Left ventricle myocardium inferior (tissue), 1 donor: Measurements from ENCODE around the gene QRICH1. TPM values are rescaled to one million over a fixed set of nuclear protein-coding genes. Genes with fewer than 3 reads are reported as not detected.

Source experiments
- DNase-seq: peaks from one replicate; pipeline ENCODE4 v3.0.0-alpha.2; 2020
- H3K27ac ChIP-seq: fragments of 200-600 bp; replicated peaks from 2 replicates; pipeline ENCODE4 v1.8.0; 2021
- H3K27me3 ChIP-seq: fragments of 200-600 bp; 2 replicates; pipeline ENCODE4 v1.8.0; 2021; ENCODE audit warnings: low read depth
- H3K36me3 ChIP-seq: fragments of 200-600 bp; 2 replicates; pipeline ENCODE4 v1.8.0; 2021
- H3K4me1 ChIP-seq: fragments of 200-600 bp; 2 replicates; pipeline ENCODE4 v1.8.0; 2021
- H3K4me3 ChIP-seq: fragments of 200-600 bp; 2 replicates; pipeline ENCODE4 v1.8.0; 2021; ENCODE audit warnings: mild to moderate bottlenecking, moderate library complexity
- H3K9me3 ChIP-seq: fragments of 200-600 bp; replicated peaks from 2 replicates; pipeline ENCODE4 v1.8.0; 2021
- CTCF ChIP-seq: fragments of 200-600 bp; IDR thresholded peaks from 2 replicates; pipeline ENCODE4 v1.8.0; 2021; ENCODE audit warnings: antibody characterized with exemption, mild to moderate bottlenecking, borderline replicate concordance
- intact Hi-C: fragments of 100-400 bp; cut with micrococcal nuclease; formaldehyde crosslinking; loops from one replicate; pipeline ENCODE4 v1.11.0; 2022
- long read RNA-seq: library from polyadenylated mRNA; unstranded; transcript quantifications from one replicate; pipeline ENCODE4 v2.0.0, GENCODE V29; 2021
- total RNA-seq: library from RNA; stranded (reverse); fragmentation: NEBNext Ultra II Directional; extraction: Animal tissue kit (Norgen Biotek cat#: 25700); gene quantifications from one replicate; pipeline ENCODE4 v1.2.1, GENCODE V29; 2021
- donor health status: DM: no; HTN: yes; CAD: no; lungs with severe emphysema.

Gene QRICH1
- 58.8 TPM for total RNA-seq
- long read RNA-seq, transcript QRICH1-202 (10 exons, 3,549 nt), result major isoform, 15 of 36 reads
- long read RNA-seq, partial matches to known transcripts, result 12 of 36 reads
- long read RNA-seq, other reads (novel, unspliced or antisense), result 7 of 36 reads

- Histone ChIP-seq H3K27ac (peak within 1 kb of the TSS; percentile 97), H3K4me1 (peaks cover 77% of the 10 kb centered on the region), H3K4me3 (peak within 1 kb of the TSS; percentile 98), H3K9me3 (no peaks in the 10 kb centered on the region), H3K36me3 (peaks cover 35% of the 10 kb centered on the region), H3K27me3 (no peaks in the 10 kb centered on the region)
- intact Hi-C loops, result no loop called here
- peak; percentile 97 for DNase-seq
- peak; percentile 61 for TF ChIP-seq CTCF
These were observed at the start of gene QRICH1 for GRCh38 chr3:49093853-49094767. QRICH1 (minus strand) TSS chr3:49094071; CDS start chr3:49077017, 17,054 bp downstream.

DNA sequence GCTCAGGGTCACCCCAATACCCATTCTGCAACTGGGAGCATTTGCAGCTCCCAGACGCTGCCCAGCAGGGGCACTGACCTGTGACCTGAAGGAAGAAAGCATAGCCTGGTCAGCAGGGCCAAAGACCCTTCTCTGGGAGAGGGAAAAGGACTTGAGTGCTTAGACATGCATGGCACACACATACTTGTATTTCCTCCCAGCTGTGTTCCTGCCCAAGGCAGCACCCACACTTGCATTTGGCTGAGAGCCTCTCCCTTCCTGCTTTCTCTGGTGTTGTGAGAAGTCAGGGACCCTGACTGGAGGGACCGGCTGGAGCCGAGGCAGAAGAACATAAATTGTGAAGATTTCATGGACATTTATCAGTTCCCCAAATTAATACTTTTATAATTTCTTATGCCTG lies 46.2 kb upstream of the QRICH1 start:
- DNase-seq, result no peak
- no peaks in the 10 kb centered on the region for H3K36me3 ChIP-seq
- intact Hi-C loops, result no loop called here
- H3K27me3 ChIP-seq, result peaks cover 7% of the 10 kb centered on the region
- no peak for TF ChIP-seq CTCF
- H3K4me1 ChIP-seq, result no peaks in the 10 kb centered on the region
- H3K27ac ChIP-seq, result no peak overlapping the region
- H3K4me3 ChIP-seq, result no peak overlapping the region
- H3K9me3 ChIP-seq, result peaks cover 7% of the 10 kb centered on the region

GRCh38 chr3:49135499-49135898 lies 41.6 kb upstream of the QRICH1 start:
- no peak for DNase-seq
- intact Hi-C loops, result no loop called here
- Histone ChIP-seq H3K4me3 (no peak overlapping the region), H3K9me3 (no peaks in the 10 kb centered on the region), H3K27ac (no peak overlapping the region), H3K27me3 (peaks cover 7% of the 10 kb centered on the region), H3K4me1 (peaks cover 42% of the 10 kb centered on the region), H3K36me3 (peaks cover 8% of the 10 kb centered on the region)
- no peak for TF ChIP-seq CTCF

DNA sequence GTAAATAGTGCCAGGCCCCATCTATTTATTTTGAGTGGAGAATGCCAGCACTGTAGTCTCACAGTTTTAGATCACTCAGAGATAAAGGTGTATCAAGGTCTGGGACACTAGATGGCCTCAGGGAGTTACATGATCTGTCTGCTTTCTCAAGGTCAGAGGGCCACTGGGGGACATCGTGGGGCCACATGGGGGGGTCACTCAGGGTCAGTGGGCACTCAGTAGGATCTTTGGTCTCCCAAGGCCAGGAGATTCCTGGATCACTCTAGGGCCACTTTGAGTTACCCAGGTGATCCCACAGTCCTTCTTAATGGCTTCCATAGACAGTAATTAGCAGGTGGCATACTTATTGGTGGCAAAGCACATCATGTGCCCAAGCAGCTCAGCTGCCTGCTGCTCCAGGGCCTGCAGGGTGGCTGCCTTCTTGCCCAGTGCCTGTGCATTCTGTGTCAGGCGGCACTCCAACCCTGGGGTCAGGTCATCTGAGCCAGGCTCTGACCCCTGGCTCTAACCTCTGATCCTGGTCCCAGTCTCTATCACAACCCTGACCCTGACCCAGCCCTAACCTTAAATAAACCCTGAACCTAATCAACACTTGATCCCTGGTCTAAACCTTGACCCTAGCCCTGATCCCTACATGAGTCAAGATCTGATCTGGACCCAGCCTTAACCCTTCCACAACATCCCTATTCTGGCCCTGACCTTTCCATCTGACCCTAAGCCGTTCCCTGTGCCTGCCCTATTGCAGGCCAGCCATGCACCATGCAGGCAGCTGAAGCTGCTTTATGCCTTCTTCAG lies 40.8 kb upstream of the QRICH1 start:
- H3K9me3 ChIP-seq, result no peaks in the 10 kb centered on the region
- peak overlapping the region; percentile 94 for H3K27ac ChIP-seq
- DNase-seq, result no peak
- peak overlapping the region; percentile 93 for H3K4me3 ChIP-seq
- H3K4me1 ChIP-seq, result peaks cover 51% of the 10 kb centered on the region
- no peak for TF ChIP-seq CTCF
- peaks cover 16% of the 10 kb centered on the region for H3K36me3 ChIP-seq
- H3K27me3 ChIP-seq, result peaks cover 3% of the 10 kb centered on the region
- intact Hi-C loops, result no loop called here

DNA sequence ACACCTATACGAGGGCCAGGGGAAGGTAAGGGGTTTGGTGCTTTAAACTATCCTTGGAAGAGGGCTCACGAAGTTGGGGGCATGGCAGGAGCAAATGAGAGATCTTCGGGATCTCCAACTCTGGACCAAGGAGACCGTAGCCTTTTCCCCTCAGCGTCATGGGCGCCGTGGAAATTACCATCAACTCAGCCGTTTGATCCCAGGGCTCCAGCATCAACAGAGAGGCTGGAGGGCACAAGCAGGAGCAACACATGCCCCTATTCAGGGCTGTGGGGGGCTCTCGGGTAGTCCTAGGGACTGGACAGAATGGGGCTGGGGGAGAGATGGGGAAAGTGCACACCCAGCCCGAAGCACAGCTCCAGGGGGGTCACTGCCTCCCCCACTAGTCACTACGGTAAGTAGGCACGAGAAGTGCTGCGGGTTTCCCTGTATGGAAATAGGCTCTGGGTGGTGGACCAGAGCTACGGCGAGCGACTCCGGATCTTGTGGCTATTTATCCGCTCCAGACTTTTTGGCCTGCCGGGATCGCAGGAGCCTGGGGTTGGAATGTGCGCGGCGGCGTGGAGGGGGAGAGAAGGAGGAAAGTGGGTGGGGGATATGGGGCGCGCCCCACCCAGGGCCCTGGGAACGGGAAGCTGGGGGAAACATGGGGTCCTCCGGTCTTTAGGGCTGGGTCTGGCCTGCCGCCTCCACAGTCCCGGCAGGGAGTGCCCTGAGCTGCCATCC lies 39.5 kb upstream of the QRICH1 start:
- no peak for TF ChIP-seq CTCF
- Histone ChIP-seq H3K9me3 (no peaks in the 10 kb centered on the region), H3K27me3 (peaks cover 3% of the 10 kb centered on the region), H3K4me1 (peaks cover 63% of the 10 kb centered on the region), H3K27ac (peak overlapping the region; percentile 94), H3K36me3 (peaks cover 29% of the 10 kb centered on the region), H3K4me3 (peak overlapping the region; percentile 93)
- DNase-seq, result peak; percentile 90
- intact Hi-C loops, result no loop called here
